Subcutaneous abdominal adipose tissue (tissue), 5 donors: ENCODE measurements around the gene MAGEB16.

ENCODE experiments used
- H3K27ac ChIP-seq: one replicate; pipeline ENCODE4 v1.7.0; 2013; ENCODE audit warnings: low read depth, mild to moderate bottlenecking, inconsistent platforms, low read length, moderate library complexity
- H3K27me3 ChIP-seq, 5 donors: one replicate each; pipeline ENCODE4 v1.7.0; 2013; ENCODE audit warnings: low read length in 5 of 5, inconsistent platforms in 1 of 5; ENCODE audit not compliant: control insufficient read depth in 5 of 5, insufficient read depth in 4 of 5
- H3K36me3 ChIP-seq, 5 donors: one replicate each; pipeline ENCODE4 v1.7.0; 2013; ENCODE audit warnings: low read length in 5 of 5; ENCODE audit not compliant: control insufficient read depth in 5 of 5, insufficient read depth in 5 of 5
- H3K4me1 ChIP-seq, 5 donors: one replicate each; pipeline ENCODE4 v1.7.0; 2013; ENCODE audit warnings: low read length in 5 of 5, mild to moderate bottlenecking in 3 of 5, moderate library complexity in 1 of 5; ENCODE audit not compliant: control insufficient read depth in 5 of 5, insufficient read depth in 5 of 5
- H3K4me3 ChIP-seq, 5 donors: one replicate each; pipeline ENCODE4 v1.7.0; 2013; ENCODE audit warnings: low read length in 5 of 5, low read depth in 1 of 5
- H3K9ac ChIP-seq, 5 donors: one replicate each; pipeline ENCODE4 v1.7.0; 2013; ENCODE audit warnings: low read length in 5 of 5, mild to moderate bottlenecking in 4 of 5, moderate library complexity in 3 of 5
- H3K9me3 ChIP-seq, 5 donors: one replicate each; pipeline ENCODE4 v1.7.0; 2013; ENCODE audit warnings: low read length in 5 of 5; ENCODE audit not compliant: control insufficient read depth in 5 of 5
- donor health status: healthy.
- donor health status: healthy.
- donor health status: healthy.
- donor health status: healthy.
- donor health status: healthy.

Gene MAGEB16

DNA sequence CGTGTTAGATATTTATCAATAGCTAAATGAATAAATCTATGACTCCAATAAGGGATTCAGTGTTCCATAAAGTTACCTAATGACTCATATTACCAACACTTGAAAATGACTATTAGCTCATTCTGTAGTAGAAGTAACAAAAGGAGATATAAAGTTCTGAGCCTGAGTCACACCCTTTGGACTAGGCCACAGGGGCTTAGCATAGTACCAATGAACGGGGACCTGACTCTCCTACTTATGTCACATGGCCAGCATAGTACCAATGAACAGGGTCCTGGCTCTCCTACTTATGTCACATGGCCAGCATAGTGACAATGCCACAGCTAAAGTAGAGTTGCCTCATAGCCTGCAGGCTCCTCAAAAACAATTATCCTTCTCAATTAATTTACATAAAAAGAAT is 43.7 kb downstream of the MAGEB16 start:
- Histone ChIP-seq H3K36me3 (no peaks in the 10 kb centered on the region), H3K9me3 (no peaks in the 10 kb centered on the region), H3K27me3 (no peaks in the 10 kb centered on the region), H3K4me3 (no peak overlapping the region), H3K4me1 (peaks cover 0 to 2% (median 0%) of the 10 kb centered on the region in 5 donors), H3K27ac (no peak overlapping the region), H3K9ac (no peak overlapping the region)

DNA sequence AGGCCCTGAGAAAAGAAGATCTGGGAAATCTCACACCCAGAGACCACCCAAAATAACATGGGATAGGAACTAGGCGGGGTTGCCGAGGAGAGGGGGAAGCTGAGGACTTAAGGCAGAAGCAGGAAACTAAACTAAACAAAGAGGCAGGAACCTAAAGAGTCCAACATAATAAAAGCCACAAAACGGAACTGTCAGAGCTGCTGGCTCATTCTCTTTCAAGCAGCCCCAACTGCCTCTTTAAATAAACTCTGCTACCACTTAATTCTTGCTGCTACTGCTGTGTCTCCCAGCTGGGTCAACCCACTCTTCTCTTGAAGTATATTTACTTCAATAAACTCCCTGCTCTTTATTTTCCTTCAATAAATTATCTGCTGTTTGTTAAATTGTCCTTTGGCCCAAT is 44.5 kb downstream of the MAGEB16 start:
- Histone ChIP-seq H3K27ac (no peak overlapping the region), H3K4me3 (no peak overlapping the region), H3K27me3 (no peaks in the 10 kb centered on the region), H3K36me3 (no peaks in the 10 kb centered on the region), H3K9ac (no peak overlapping the region), H3K4me1 (peaks cover 0 to 2% (median 0%) of the 10 kb centered on the region in 5 donors), H3K9me3 (no peaks in the 10 kb centered on the region)

DNA sequence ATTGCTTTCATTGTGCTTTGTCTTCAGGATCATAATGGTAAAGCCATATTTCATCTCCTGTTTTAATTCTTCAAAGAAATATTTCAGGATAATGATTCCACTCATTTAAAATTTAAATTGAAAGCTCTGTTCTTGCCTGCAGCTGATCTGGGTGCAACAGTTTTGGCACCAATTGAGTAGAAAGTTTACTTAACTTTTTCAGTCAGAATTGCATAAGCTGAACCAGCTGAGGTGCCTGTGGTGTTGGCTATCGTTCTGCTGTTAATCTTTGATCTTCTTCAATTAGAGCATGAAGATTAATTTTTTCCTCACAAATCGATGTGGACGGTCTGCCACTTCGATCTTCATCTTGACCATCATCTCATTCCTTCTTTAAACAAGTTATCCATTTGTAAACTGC is 49.6 kb downstream of the MAGEB16 start:
- Histone ChIP-seq H3K36me3 (no peaks in the 10 kb centered on the region), H3K9me3 (no peaks in the 10 kb centered on the region), H3K27me3 (no peaks in the 10 kb centered on the region)

More for the DNA sequence above, 49.6 kb downstream of the MAGEB16 start:
- no peak overlapping the region for H3K27ac ChIP-seq
- no peak overlapping the region for H3K4me3 ChIP-seq
- H3K9ac ChIP-seq, result no peak overlapping the region
- H3K4me1 ChIP-seq, result peaks cover 0 to under 1% (median 0%) of the 10 kb centered on the region in 5 donors
